ENCODE results near the gene YAF2. TPM values are rescaled to one million over a fixed set of nuclear protein-coding genes. Genes with fewer than 3 reads are reported as not detected.

Gene YAF2
- total and polyA plus RNA-seq, 12 donors, result 26.9 to 129 (median 79.3) TPM

DNA sequence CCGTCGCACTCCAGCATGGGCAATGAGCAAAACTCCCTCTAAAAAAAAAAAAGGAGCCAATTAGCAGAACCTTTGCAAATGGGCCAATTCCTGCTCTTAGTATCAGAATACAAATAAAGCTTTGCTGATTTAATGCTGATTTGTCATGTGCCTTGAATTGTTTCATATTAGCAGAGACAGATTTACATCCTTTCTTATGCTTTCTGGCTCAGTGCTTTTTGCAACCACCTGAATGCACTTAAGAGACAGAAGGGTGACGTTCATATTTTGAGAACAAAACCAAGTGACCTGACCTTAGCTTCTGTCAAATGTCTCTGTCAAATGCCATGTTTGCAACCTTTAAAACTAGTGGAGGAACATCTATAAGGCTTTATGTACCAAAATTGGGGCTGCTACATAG, 43.8 kb upstream of the YAF2 start:
- ATAC-seq, result no peak
- WGBS, 2 donors, result 67 to 81% methylated on average over 3 of the region's 3 CpGs

DNA sequence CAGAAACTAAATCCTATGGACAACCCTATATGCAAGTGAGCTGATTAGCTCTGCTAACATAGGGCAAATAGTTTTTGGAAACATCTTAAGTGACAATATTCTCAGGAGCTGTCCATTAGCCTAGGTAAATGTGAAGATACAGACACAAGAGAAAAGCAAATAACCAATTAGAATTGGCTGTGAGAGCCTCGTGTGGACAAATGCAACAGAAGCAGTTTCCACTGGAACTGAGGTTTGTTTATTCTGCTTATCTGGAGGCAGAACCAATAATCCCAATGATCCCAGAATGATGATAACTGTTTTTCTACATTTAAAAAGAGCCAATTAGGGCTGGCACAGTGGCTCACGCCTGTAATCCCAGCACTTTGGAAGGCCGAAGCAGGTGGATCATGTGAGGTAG, 43.2 kb upstream of the YAF2 start:
- Histone ChIP-seq H3K9me3 (no peaks in the 10 kb centered on the region), H3K36me3 (no peaks in the 10 kb centered on the region), H3K4me1 (peaks cover 0 to 5% (median 0%) of the 10 kb centered on the region in 9 donors), H3K27me3 (no peaks in the 10 kb centered on the region), H3K27ac (no peak overlapping the region), H3K4me3 (no peak overlapping the region)
- no peak for DNase-seq
- no peak for ATAC-seq
- TF ChIP-seq, protein P1, sequence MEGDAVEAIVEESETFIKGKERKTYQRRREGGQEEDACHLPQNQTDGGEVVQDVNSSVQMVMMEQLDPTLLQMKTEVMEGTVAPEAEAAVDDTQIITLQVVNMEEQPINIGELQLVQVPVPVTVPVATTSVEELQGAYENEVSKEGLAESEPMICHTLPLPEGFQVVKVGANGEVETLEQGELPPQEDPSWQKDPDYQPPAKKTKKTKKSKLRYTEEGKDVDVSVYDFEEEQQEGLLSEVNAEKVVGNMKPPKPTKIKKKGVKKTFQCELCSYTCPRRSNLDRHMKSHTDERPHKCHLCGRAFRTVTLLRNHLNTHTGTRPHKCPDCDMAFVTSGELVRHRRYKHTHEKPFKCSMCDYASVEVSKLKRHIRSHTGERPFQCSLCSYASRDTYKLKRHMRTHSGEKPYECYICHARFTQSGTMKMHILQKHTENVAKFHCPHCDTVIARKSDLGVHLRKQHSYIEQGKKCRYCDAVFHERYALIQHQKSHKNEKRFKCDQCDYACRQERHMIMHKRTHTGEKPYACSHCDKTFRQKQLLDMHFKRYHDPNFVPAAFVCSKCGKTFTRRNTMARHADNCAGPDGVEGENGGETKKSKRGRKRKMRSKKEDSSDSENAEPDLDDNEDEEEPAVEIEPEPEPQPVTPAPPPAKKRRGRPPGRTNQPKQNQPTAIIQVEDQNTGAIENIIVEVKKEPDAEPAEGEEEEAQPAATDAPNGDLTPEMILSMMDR (IDR thresholded peaks at IDR 0.05), result no peak
- intact Hi-C loops (cut with DNase I), result no loop called here
- WGBS, 2 donors, result 52 to 58% methylated on average over 3 of the region's 3 CpGs

More for the DNA sequence above, 43.8 kb upstream of the YAF2 start:
- H3K27ac ChIP-seq, result no peak overlapping the region
- no peaks in the 10 kb centered on the region for H3K9me3 ChIP-seq
- no peaks in the 10 kb centered on the region for H3K36me3 ChIP-seq
- intact Hi-C loops (cut with DNase I), result no loop called here
- TF ChIP-seq, protein P1 (IDR thresholded peaks at IDR 0.05), result no peak
- DNase-seq, result no peak
- no peak overlapping the region for H3K4me3 ChIP-seq
- no peaks in the 10 kb centered on the region for H3K27me3 ChIP-seq
- peaks cover 0 to 5% (median 0%) of the 10 kb centered on the region in 9 donors for H3K4me1 ChIP-seq

DNA sequence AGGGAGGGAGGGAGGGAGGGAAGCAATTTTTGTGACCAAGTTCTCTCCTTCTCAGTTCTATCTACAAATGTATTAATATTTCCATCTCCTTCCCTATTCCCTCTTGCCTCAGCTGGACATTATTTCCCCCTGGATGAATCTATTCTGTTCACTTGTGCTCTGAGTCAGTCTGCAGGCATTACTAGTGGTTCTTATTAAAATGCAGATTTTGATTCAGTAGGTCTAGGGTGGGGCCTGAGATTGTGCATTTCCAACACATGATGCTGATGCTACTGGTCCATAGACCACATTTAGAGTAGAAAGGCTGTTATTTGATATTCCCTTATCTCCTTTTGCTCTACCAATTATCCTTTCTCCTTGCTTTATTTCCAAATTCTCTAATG, 40.1 kb upstream of the YAF2 start:
- H3K9me3 ChIP-seq, result no peaks in the 10 kb centered on the region
- no peaks in the 10 kb centered on the region for H3K36me3 ChIP-seq
- ATAC-seq (no peak), DNase-seq (no peak)
- H3K27me3 ChIP-seq, result no peaks in the 10 kb centered on the region
- no peak overlapping the region for H3K4me3 ChIP-seq
- TF ChIP-seq, protein P1 (IDR thresholded peaks at IDR 0.05), result no peak
- intact Hi-C loops (cut with DNase I), result no loop called here
- H3K27ac ChIP-seq, result no peak overlapping the region
- peaks cover 0 to 5% (median 0%) of the 10 kb centered on the region in 9 donors for H3K4me1 ChIP-seq

DNA sequence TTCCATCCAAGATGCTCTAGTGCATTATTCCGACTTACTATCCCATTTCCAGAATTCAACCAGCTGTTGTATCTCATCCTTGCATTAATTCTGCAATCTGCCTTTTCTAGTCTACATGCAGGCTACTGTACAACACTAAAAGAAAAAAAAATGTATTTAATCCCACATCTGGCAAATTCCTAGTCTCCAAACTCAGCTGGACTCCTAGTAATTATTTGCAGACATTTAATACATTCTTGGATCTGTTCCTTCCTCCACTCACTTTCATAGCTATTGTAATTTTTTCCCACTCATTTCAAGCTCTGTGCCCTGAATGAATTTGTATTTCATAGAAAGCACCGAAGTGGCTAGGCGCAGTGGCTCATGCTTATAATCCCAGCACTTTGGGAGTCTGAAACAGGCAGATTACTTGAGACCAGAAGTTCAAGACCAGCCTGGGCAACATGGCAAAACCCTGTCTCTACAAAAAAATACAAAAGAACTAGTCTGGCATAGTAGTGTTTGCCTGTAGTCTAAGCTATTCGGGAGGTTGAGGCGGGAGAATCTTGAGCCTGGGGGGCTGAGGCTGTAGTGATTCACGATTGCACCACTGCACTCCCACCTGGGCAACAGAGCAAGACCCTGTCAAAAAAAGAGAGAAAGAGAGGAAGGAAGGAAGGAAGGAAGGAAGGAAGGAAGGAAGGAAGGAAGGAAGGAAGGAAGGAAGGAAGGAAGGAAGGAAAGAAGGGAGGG, 39.5 kb upstream of the YAF2 start:
- Histone ChIP-seq H3K9me3 (no peaks in the 10 kb centered on the region), H3K27ac (no peak overlapping the region), H3K27me3 (no peaks in the 10 kb centered on the region), H3K36me3 (no peaks in the 10 kb centered on the region), H3K4me1 (peaks cover 0 to 5% (median 0%) of the 10 kb centered on the region in 9 donors), H3K4me3 (no peak overlapping the region)
- WGBS, 2 donors, result 77 to 84% methylated on average over 6 of the region's 6 CpGs
- TF ChIP-seq, protein P1 (IDR thresholded peaks at IDR 0.05), result no peak
- ATAC-seq, result no peak
- intact Hi-C loops (cut with DNase I), result no loop called here
- DNase-seq, result no peak
